ENCODE measurements around the gene CCDC142.

DNA sequence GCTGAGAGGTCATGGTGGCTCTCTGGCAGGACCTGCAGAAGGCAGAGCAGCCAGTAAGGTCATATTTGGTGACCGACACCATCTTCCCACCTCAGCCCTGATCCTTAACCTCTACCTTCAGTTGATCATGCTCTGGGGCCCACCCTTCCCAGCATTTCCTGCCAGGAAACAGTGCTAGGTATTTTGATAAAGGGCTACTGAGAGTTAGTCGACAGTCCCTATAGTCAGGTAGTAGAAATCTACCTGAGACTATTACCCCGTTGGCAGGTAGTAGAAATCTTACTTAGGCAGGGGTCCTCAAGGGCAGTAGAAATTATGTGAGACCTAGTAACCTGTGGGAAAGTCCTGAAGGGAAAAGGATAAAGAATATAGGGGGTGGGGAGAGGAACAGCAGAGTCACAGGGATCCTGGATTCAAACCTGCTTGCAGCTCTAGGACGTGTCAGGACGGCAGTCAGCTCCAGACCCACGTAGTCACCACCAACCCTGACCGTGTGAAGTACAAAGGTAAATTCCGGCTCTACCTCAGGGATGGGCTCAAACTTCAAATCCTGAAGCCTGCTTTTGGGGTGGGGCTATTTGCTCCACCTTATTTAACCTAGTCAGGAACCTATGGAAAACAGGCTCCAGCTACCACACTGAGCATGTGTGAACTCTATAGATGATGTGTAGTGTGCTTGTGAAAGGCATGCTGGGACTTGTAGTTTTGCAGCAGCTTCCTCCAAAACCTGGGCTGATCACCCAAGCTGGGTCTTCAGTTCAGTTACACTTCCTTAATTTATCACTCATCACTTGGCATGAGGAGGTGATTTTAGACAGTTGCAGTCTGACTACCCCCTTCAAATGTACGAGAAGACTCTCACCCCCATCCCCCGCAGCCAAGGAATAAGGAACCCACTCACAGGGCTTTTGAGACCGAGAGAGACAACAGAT is 43.2 kb upstream of the CCDC142 start, which contains the start of gene DQX1:
- no peak for TF ChIP-seq SIN3A (IDR thresholded peaks at IDR 0.05; ENCODE audit: borderline replicate concordance, insufficient read depth, low read length)
- TF ChIP-seq REST (IDR thresholded peaks at IDR 0.05; ENCODE audit: insufficient read depth in 1 of 2, low read depth in 2 of 2, low read length in 2 of 2) = no peak
- peak; percentile 26; the same call in 1 of the 2 replicates for TF ChIP-seq POLR2AphosphoS5 (IDR thresholded peaks at IDR 0.05; ENCODE audit: low read depth, low read length)
- TF ChIP-seq FOXP2 (optimal IDR thresholded peaks at IDR 0.05; ENCODE audit: borderline replicate concordance, extremely low read depth, extremely low read length, insufficient read depth) = no peak

Data from PFSK-1 (cell line).